DLD1 (cell line): ENCODE data around the gene DIAPH2.
"Not testable (repeated sequence)": the region's sequence is repeated elsewhere in the genome, so short reads cannot be mapped to it uniquely, and the experiment has no call there.

ENCODE experiments used
- in situ Hi-C: cut with HindIII; loops from 2 replicates; pipeline ENCODE4 v1.10.0; 2017; ENCODE audit warnings: low sequenced_read_pairs

DIAPH2 gene

DNA sequence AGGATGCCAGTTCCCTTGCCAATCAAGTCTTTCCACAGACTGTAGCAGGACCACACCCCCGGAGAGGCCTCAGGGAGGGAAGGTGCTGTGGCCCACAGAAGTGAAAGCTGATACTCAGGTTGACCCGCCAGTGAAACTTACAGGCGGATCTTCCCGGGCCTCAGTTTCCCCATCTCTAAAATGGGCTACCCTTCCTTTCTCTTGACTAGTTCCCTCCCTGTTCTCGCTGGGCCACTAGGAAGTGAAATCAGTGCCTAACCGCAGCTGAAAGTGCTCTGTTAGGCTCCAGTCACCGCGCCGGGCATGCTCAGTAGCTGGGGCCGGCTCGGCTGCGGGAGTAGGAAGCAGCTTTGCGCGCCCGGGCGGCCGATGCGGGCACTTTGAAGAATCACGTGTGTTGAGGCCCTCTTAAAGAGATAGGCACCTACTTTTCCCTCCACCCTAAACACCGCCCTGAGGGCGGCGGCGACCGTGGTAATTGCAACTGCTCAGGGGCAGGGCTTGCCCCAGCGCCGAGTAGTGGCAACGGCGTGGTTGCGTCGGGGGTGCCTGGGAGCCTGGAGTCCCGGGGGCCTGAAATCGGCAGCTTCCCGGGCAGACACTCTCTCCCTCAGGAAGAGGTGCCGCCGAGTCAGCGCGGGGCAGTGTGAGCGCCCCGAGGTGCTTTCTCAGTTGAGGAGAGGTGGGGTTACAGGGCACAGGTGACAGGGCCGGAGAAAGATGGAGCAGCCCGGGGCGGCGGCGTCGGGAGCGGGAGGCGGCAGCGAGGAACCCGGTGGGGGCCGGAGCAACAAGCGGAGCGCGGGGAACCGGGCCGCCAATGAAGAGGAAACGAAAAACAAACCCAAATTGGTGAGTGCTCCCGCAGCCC is at the start of gene DIAPH2:
DIAPH2 (plus strand) TSS at position 504 of the 871 bp plus-strand sequence.
- in situ Hi-C loops: no loop called here

DNA sequence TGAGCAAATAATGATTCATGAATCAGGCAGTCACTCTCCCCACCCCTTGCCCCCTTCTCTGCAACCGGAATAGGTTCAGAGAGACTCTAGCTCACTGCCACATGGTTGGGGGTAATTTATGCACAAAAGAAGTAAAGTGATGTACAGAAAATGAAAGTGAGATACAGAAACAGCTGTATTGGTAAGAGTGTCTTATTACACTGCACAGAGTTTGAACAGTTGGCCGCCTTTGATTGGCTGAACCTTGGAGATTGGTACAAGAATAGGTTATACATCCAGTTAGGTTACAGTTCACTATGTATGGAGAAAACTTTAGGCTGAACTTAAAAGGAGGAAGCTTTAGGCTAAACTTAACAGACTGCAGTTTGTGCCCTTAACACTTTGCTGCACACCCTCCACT is 34.6 kb upstream of the DIAPH2 start:
- in situ Hi-C loops: no loop called here

DNA sequence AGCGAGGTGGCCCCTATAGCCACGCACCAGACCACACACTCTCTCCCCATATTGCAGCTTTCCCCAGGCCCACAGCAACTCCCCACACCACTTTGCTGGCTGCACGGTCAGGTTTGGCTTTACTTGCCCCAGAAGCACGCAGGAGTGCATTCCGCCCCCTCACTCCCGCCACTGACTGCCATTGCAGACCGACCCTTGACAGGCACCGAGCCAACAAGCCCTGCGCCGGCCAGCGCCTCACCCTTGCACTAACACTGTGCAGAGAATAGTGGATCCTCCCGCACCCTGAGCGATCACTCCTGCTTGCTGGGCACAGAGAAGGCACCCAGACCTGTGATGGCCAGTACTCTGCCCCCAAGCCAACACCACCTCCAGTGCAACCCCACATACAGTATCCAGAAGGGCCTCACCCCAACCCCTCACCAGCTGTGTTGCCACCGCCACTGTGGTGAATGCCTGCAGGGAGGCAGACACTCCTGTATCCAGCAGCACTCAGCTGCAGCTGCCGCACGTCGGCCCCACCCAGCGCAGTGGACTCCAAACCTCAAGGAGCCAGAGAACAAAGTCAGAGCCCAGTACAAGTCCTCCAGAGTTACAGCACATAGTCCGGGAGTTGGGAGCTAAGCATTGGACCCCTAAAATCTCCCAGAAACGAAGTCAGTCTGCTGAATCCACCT is 28.6 kb upstream of the DIAPH2 start:
- in situ Hi-C loops: no loop called here

DNA sequence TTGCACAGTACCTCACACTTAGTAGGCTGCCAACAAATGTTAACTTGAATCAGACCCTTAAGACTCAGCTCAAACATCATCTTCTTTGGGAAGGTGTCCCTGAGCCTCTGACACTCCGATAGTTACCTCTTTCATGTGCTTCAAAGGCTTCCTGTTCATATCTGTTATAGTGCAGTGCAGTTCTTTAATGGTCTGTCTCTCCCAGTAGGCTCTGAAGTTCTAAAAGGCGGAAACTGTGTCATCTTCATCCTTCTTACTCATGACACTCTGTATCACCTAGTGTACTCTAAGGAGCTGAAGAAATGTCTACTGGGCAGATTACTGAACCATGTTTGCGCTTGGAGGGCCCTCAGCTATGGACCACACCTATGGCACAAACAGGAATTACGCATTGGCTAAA is 2.1 kb upstream of the DIAPH2 start:
- in situ Hi-C loops: no loop called here

DNA sequence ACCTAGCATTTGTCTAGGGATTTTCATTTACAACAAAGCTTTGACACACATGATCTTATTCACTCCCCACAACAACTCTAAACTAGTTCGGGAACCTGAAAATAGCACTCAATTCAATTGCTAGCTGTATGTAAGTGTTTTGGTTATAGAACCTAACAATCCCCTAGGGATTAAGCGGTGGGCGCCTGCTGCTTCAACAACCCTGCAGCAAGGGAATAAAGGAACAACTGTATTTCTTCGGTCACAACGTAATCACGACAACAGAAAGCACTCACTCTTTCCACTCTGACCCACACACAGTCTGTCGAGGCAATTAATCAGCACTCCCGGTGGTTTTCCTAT is 674 bp upstream of the DIAPH2 start:
- in situ Hi-C loops: no loop called here

DNA sequence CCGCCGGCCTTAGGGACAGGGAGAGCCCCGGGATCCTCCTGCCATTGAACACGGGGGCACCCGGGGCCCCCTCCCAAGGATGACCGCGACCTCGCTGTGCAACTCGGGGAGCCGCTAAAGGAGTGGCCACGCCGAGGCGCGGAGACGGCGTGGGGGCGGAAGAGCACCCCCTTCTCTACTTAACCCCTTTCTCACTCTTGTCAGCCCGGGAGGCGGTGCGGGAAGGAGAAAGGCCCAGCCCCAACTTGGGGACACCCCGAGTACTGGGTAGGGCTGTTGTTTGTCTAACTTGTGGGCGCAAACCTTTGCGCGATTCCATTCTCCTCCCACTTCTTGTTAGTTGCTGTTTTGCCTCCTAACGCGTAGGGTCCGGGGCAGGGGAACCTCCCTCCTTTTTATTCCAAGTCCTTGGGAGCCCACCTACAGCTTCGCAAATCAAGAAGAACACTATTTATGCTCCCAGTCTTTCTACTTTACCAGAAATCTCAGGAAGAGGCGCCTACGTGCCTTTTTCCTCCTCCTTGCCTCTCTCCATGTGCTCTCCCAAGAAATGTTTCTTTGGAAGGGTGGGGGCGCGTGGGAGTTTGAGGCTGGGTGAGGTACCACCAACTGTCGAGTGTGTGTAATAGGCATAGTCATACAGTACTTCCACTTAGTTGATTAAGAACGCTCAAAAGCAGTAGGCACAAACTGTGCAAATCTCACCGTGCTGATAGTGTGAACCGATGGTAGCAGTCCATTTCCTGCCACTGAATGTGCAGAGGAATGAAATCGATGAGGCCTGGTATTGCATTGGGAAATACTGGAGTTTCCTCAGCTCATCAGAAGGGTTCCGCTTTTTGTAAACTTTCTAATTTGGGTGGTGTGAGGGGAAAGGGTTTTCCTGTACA is 813 bp downstream of the DIAPH2 start:
- in situ Hi-C loops: no loop called here

DNA sequence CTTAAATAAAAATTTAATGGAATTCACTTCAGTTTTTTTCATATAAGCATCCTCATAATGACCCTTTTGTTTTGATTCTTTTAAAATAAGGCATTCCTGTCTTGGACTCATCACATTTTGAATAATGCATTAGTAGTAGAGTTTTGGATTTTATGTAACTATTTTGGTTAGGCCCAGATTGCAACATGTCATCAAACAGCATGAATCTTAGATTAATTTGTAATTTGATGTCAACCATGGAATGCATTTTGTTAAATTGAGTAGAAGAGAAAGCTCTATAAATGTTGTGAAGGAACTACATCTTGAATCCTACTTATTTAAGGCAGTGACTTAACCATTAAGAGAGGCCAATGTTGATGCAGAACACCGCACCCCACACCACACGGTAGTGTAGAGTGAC is 3.1 kb downstream of the DIAPH2 start:
- in situ Hi-C loops: no loop called here

DNA sequence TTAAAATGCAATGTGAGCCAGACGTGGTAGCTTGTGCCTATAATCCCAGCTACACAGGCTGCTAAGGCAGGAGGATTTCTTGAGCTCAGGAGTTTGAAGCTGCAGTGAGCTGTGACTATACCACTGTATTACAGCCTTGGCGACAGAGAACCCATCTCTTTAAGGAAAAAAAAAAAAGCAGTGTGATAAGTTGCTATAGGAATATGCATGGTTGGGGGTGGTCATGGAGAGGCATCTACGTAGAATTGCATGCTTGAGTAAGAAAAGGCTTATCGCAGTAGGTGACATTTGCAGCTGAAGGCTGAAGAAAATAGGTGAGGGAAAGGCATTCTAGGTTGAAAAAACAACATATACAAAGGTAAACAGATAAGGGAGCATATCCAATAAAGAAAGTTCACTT is 4.1 kb downstream of the DIAPH2 start:
- in situ Hi-C loops: no loop called here

DNA sequence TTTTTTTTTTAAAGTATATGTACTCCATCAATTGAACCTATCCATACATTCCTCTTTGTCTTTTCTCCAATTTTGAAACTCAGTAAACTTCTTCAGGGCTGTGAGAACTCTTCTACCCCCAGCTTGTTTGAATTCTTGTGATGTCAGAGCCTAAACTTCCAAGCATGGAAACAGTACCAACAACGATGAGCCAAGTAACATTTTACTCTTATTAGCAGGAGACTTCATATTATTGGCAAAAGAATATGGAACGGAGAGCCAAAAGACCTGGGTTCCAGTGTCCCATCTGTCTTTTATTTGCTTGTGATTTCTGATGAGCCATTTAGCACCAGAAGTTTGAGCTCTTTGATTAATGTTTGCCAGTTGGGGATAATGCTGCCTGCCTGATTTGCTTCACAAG is 5.3 kb downstream of the DIAPH2 start:
- in situ Hi-C loops: no loop called here

DNA sequence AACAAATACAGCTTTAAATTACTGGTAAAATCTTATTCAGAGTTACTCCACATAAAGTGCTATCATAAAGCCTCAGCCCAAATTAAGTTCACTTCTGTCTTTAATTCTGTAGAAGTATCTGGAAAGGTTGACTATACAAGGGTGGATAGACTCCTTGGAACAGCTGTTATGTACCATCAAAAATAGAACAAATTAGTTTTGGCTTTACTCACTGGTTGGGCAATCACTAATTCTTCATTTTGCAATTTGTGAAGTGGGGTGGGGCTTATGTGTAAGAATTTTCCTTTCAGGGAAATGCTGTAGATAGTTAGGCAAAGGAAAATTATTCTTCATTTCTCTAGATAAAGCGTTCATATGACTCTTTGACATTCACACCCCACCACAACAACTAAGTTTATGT is 7.8 kb downstream of the DIAPH2 start:
- in situ Hi-C loops: no loop called here

DNA sequence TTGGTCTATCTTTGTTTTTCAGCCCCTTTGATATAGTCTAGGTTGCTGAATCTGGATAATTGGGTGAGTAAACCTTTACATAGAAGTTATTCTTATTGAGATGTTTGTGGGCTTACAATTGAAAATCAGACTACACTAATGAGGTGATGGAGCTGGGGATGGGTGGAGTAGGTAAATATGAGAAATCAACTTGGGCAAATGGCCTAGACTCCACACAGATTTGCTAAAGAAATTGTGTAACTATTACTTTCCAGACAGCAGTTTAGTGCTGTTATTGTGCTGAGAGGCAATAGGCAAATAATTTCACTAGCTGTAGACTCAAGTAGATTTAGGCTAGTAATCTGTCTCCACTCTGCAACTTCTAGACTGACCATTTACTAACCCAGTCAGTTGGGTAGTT is 8.2 kb downstream of the DIAPH2 start:
- in situ Hi-C loops: no loop called here

DNA sequence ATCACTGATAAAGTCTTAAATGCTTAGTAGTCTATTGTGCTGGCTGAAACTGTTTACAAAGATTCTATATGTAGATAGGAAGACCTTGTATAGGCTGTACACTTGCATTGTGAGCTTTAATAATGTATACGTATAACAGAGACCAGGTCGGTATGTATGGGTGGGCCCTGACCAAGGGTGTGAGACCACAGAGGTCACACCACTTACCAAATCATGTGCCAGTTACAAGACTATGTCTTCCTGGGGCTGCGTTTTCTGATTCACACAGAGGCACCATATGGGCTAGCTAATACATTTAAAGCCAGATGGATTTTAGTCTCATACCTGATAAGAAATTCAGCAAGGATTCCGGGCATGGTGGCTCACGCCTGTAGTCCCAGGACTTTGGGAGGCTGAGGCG is 8.8 kb downstream of the DIAPH2 start:
- in situ Hi-C loops: no loop called here

DNA sequence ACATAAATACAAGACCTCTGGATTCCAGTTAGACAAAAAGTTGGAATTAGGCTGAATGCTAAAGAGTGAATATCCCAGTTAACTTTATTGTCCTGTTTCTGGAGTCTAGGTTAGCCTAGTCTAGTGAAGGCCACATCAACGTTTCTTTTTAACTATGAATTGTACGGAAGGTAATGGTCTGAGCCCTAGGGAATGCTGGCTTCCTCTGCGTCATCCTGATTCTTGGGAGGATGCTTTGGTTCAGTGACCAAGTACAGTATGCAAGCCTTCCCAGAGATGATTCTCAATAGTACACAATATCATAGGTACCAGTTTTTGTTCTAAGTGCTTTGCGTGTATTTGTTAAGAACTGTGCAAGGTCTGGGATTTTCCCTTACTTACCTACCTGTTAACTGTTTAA is 11.8 kb downstream of the DIAPH2 start:
- in situ Hi-C loops: no loop called here

DNA sequence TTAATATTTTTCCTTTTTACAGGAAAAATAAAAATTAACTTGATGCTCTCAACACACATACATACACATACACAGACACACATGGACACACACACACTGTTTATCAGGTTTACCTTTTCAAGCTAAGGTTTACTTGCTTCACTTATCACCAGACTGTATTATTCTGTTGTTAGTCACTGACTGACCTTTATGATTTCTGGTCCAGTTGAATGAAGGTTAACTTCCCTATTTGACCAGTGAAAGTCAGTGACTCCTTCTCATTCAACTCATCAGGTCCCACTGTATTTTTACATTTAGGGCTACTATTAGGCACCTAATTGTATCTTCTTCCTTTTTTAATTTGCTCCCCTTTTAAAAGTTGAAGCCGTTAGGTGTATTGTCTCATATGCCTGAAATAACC is 16.0 kb downstream of the DIAPH2 start:
- in situ Hi-C loops: no loop called here

DNA sequence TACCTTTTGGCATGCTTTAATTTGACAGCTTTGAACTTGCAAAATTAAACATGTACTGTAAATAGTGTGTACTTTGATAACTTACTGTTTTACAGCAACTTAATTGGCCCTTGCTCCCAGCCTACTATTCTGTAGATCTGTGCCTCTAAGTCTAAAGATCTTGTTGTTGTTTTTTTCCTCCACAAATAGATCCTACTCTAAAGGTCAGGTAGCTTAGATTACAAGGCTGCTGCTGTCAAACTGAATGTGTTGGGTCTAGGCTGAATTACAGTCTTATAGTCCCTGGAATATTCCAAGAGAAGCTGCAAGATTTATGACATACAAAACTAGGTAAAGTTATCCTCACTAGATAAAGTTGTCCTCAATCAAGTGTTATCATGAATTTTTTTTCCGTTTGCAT is 18.7 kb downstream of the DIAPH2 start:
- in situ Hi-C loops: no loop called here

DNA sequence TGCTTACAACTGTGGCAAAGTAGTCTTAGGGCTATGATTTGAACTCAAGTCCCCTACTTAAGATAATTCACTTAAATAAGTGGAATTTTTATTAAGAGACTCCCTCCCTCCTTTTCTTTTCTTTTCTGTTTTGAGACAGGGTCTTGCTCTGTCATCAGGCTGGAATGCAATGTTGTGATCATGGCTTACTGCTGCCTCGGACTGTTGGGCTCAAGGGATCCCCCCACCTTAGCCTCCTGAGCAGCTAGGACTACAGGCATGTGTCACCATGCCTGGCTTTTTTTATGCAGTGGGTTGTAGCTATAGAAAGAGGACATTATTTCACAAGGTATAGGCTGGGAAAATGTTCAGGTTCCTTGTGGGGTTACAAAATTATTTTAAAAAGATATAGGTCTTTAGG is 19.2 kb downstream of the DIAPH2 start:
- in situ Hi-C loops: no loop called here

DNA sequence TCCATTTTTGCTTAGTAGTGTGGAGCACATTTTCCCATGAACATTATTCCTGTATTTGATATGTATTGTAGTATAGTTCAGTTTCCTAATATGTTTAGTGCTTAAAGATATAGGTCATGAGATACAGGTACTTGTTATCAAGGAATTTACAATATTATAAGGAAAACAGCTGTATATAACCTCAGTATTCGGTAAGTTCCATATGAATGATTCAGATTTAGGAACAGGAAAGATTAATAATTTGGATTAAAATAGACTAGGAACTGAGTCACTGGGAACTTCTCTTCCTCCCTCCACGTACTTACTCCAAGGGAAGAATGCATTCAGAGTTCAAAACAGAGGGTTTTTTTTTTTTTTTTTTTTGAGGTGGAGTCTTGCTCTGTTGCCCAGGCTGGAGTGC is 20.0 kb downstream of the DIAPH2 start:
- in situ Hi-C loops: no loop called here

DNA sequence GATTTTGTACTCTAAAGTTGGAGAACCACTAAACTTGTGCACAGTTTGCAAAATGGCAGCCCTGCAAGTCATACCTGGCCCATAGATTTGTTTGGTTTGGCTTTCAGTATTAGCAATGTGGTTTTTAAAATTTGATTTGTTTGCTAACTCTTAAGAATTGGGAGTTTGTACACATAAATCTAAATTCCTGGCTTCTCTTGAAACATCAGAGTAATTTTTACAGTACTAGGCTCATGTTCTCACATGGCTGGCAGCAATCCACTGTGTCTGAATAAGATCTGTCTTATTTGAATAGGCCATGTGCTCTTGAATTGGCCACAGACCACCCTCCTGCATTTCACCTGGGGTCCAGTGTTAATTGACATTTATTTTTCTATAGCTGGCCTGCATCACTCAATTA is 21.3 kb downstream of the DIAPH2 start:
- in situ Hi-C loops: no loop called here

DNA sequence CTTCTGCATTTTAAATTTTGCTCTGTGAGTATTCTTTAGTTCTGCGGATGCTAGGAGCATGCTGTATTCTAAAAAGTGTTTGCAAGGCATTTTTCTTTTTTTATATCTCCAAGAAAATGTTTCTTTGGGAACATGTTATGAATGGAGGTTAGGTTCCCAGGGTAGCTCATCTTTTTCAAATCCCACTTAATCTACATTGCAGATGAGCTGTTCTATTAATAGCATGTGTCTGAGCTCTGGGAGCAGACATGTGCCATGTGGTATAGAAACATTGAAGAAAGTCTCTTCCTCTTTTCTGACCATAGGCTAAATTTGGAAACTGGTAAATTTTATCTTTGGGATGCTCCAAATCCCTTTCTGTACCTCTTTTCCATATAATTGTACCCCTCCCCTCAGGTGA is 23.2 kb downstream of the DIAPH2 start:
- in situ Hi-C loops: no loop called here

DNA sequence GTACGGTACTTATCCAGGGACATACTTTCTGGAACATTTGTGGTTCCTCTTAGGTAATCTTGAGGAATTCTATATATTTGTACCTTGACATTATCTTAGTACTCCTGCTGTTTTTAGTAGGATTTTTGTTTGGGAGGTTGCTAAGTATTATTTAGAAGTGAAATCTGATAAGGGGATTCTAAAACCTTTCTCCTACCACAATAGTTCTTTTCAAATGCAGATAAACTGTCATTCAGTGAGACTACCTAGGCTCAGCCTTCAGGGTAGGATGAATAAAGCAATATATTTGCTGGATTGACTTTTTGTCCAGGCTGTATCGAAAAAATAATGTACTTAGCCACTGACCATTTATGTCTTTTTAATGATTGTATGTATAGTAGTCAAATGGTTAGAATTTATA is 25.4 kb downstream of the DIAPH2 start:
- in situ Hi-C loops: no loop called here

DNA sequence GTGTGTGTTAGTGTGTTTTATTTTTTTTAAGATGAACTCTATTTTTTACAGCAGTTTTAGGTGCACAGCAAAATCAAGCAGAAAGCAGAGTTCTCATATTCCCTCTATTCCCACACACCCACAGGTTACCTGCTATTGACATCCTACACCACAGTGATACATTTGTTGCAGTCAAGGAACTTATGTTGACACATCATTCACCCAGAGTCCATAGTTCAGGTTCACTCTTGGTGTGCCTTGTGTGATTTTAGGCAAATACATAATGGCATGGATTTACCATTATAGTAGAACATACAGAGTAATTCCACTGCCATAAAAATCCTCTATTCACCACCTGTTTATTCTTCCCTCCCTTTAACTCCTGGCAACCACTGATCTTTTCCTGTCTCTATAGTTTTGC is 28.7 kb downstream of the DIAPH2 start:
- in situ Hi-C loops: no loop called here

DNA sequence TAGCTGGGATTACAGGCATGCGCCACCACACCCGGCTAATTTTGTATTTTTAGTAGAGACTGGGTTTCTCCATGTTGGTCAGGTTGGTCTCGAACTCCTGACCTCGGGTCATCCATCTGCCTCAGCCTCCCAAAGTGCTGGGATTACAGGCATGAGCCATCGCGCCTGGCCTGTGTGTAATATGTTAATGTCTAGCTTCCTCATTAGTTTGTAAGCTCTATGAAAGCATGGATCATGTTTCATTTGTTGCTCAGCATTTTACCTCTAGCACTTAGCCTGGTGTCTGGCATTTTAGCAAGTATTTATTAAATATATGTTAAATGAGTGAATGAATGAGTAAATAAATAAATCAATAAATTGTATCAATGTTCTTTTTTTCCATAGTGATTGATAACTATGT is 29.8 kb downstream of the DIAPH2 start:
- in situ Hi-C loops: not testable (repeated sequence)
